ENCODE results near the gene TMEM45A.

TMEM45A gene

GRCh38 chr3:100553618-100554372 is 61.4 kb downstream of the TMEM45A start:
- DNase-seq (ENCODE audit: low read depth) = no peak
- TF ChIP-seq, protein P1, sequence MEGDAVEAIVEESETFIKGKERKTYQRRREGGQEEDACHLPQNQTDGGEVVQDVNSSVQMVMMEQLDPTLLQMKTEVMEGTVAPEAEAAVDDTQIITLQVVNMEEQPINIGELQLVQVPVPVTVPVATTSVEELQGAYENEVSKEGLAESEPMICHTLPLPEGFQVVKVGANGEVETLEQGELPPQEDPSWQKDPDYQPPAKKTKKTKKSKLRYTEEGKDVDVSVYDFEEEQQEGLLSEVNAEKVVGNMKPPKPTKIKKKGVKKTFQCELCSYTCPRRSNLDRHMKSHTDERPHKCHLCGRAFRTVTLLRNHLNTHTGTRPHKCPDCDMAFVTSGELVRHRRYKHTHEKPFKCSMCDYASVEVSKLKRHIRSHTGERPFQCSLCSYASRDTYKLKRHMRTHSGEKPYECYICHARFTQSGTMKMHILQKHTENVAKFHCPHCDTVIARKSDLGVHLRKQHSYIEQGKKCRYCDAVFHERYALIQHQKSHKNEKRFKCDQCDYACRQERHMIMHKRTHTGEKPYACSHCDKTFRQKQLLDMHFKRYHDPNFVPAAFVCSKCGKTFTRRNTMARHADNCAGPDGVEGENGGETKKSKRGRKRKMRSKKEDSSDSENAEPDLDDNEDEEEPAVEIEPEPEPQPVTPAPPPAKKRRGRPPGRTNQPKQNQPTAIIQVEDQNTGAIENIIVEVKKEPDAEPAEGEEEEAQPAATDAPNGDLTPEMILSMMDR (IDR thresholded peaks at IDR 0.05; ENCODE audit: insufficient read depth, low read depth, low read length, missing control alignments) = no peak
- H3K4me3 ChIP-seq (ENCODE audit: low read depth, low read length) = no peak overlapping the region

- TF ChIP-seq, protein P1 (IDR thresholded peaks at IDR 0.05; ENCODE audit: insufficient read depth, low read depth, low read length, missing control alignments) = no peak
- H3K4me3 ChIP-seq (ENCODE audit: low read depth, low read length) = no peak overlapping the region
- DNase-seq (ENCODE audit: low read depth) = no peak
Measured at GRCh38 chr3:100554373-100554676, 61.9 kb downstream of the TMEM45A start.

DNA sequence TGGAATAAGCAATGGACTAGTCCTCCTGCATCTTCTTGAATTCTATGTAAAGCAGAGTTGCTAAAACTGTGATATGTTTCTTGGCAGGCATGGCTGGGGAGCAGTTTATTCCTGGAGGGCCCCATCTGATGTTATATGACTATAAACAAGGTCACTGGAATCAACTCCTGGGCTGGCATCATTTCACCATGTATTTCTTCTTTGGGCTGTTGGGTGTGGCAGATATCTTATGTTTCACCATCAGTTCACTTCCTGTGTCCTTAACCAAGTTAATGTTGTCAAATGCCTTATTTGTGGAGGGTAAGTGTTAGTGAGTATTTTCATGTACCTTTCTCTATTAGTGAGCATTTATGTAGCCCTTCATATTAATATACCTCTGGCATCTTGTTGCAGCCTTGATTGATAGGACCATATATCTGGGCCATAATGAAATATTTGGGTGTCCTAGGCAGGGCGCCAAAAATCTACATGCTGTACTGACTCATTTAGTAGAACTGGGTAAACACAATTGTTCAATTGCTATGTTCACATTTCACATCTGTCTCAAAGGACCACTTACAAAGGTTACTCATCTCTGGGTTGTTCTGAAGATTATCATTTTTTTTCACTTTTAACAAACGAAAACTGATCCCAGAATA is 64.4 kb downstream of the TMEM45A start:
- H3K4me3 ChIP-seq (ENCODE audit: low read depth, low read length) = no peak overlapping the region
- TF ChIP-seq, protein P1 (IDR thresholded peaks at IDR 0.05; ENCODE audit: insufficient read depth, low read depth, low read length, missing control alignments) = no peak
- no peak for DNase-seq (ENCODE audit: low read depth)

DNA sequence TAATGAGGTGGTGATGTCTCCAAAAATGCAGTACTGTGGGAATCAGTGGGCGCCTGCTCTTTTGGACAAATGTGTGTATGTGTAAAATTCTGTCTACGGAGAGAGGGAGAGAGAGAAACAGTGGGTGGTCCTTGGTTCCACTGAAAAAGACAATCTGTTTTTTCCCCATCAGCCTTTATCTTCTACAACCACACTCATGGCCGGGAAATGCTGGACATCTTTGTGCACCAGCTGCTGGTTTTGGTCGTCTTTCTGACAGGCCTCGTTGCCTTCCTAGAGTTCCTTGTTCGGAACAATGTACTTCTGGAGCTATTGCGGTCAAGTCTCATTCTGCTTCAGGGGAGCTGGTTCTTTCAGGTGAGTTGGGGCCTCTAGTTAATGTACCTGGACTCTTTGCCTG is 65.8 kb downstream of the TMEM45A start:
- no peak for DNase-seq (ENCODE audit: low read depth)
- TF ChIP-seq, protein P1 (IDR thresholded peaks at IDR 0.05; ENCODE audit: insufficient read depth, low read depth, low read length, missing control alignments) = no peak
- H3K4me3 ChIP-seq (ENCODE audit: low read depth, low read length) = no peak overlapping the region

DNA sequence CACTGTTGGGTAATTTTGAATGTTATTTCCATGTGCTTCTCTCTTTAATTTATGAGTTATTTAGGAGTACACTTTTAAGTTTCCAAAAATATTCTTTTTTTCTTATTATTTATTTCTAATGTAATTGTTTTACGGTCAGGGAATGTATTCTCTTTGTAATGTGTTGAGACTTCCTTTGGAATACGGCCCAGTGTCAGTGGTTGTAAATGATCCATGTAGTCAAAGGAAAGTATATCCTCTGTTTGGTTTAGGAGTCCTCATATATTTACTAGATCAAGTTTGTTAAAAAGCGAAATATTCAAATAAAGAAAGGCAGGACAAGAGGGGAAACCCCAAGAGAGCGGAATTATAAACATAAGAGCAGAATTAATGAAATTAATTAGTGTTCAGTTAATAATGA is 68.0 kb downstream of the TMEM45A start:
- no peak overlapping the region for H3K4me3 ChIP-seq (ENCODE audit: low read depth, low read length)
- DNase-seq (ENCODE audit: low read depth) = no peak
- TF ChIP-seq, protein P1 (IDR thresholded peaks at IDR 0.05; ENCODE audit: insufficient read depth, low read depth, low read length, missing control alignments) = no peak

DNA sequence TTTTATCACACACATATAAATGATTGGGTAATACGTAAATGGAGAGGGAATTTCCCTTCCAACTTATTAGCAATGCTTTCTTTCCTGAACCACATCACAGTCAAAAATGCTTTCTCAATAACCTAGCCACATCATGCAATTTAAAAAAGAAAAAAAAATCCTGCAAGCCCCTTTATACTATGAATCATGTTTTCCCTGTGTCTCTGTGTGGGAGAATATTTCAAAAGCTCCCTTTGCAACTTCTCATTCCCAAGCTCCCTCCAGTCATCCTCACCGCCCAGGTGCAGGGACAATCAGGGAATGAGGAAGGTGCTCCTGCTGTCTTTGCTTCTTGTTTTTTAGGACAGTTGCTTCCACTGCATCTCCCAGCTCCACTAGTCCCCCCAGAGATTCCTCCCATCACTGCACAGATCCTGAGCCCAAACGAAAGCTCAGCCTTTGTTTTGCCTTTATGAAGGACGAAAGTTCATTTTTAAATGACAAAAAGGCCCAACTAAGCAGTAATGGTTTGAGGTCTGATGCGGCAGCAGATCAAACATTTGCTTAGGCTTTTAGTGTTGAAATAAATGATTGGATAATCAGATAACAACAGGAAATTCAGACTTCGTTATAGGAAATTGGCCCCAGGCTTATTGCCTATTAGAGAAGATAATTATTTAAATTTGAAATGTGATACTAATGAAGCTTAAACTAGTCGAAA is 69.2 kb downstream of the TMEM45A start:
- H3K4me3 ChIP-seq (ENCODE audit: low read depth, low read length) = no peak overlapping the region
- no peak for DNase-seq (ENCODE audit: low read depth)
- TF ChIP-seq, protein P1 (IDR thresholded peaks at IDR 0.05; ENCODE audit: insufficient read depth, low read depth, low read length, missing control alignments) = no peak

Data from GM12865 (cell line).